MM.1S (cell line): ENCODE measurements around the gene CACNA1H.
"Not testable (repeated sequence)": the region's sequence is repeated elsewhere in the genome, so short reads cannot be mapped to it uniquely, and the experiment has no call there.

Source experiments
- CTCF ChIP-seq: fragments of 300-600 bp; sonication (generic); IDR thresholded peaks from 2 replicates; pipeline ENCODE4 v1.5.1; 2016; ENCODE audit warnings: antibody characterized with exemption, low read length, mixed read lengths
- EZH2 ChIP-seq: fragments of 300-600 bp; sonication (generic); optimal IDR thresholded peaks from 2 replicates; pipeline ENCODE3; 2017; ENCODE audit warnings: low read depth, mild to moderate bottlenecking, antibody characterized with exemption, low read length, mixed read lengths

DNA sequence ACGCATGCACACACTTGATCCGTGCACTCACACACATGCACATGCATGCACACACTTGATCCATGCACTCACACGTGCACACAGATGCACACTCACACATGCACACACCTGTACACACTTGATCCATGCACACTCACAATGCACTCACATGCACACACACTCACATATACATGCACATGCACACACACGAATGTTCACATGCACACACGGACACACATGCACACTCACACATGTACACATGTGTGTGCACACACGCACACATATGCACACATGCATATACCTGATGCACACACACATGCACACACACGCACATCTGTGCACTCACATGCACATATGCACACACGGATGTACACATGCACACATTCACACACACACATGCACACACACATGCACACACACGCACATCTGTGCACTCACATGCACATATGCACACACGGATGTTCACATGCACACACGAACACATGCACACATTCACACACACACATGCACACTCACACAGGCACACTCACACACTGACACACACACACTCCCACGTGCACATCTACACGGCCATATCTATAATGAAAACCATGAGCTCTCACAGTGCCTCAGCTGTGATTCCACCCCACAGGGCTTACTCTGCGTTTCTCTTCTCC is 95.1 kb downstream of the CACNA1H start:
- TF ChIP-seq CTCF, EZH2: not testable (repeated sequence)
